HG02943 (cell line): ENCODE results near the gene GPR173.

Experiments used
- ATAC-seq: cut with Tn5 transposase; IDR thresholded peaks from one replicate; pipeline ENCODE4 v1.9.1; 2021; ENCODE audit warnings: mild to moderate bottlenecking, low read depth, moderate library complexity; ENCODE audit not compliant: unreplicated experiment

The GPR173 gene

DNA sequence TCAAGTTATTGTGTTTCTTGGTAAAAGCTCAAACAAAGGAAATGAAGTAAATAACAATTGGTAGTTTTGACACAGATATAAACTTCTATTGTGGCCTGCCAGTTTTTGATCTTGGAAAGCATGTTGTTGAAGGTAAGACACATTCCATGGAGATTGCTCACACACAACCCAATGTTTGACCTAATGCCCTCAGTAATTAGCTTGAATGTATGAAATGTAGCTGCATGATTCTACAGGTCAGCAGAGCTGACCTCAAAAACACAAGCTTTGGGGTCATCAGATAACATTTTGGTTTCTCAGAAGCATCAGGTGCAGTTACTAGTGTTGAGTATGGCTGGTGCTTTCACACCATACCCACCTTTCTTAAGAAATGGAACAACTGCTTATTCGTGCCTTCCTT, 16.5 kb downstream of the GPR173 start:
- ATAC-seq, result no peak

DNA sequence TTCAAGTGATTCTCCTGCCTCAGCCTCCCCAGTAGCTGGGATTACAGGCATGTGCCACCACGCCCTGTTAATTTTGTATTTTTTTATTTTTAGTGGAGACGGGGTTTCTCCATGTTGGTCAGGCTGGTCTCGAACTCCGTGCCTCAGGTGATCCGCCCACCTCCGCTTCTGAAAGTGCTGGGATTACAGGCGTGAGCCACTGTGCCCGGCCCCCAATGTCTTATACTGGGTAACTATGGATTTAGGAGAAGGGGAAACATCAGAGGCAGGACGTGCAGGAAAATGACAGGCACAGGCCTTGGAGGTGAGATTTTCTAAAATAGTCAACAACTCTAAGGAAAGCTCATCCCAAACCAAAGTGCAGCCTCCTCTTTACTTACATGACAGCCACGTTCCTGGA, 22.5 kb downstream of the GPR173 start:
- ATAC-seq, result no peak

DNA sequence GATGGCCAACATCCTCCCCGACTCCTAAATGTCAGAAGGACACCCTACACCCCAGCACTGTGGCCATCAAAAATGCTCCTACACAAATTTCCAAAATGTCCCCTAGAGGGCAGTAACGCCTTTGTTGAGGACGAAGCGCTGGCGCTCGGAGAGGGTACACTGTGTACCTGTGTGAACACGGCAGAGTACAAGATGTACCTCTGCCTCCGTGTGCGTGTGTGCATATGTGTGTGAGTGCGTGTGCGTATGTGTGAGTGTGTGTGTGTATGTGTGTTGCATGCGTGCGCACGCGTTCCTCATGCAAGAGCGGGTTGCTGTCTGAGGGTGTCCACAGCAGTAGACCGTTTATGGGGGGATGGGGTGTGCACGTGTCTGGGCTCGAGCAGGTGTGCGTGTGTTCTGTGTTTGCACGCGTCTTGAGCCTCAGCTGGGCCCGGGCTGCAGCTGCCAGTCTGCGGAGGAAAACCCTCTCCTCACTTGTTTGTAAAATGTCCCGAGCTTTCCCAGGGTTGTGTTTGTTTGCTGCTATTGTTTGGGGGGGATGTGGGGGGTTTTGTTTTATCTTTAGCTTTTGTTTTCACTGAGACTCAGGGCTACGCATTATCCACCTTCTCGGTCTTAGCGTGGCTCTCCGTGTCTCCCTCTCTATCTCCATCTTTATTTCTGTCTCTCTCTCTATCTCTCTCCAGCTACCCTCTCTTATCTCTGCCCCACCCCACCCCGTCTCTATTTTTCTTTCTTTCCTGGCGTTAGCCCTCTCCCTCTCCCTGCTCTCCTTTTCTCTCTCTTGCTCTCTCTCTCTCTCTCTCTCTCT, 23.2 kb downstream of the GPR173 start:
- peak; percentile 58 for ATAC-seq

DNA sequence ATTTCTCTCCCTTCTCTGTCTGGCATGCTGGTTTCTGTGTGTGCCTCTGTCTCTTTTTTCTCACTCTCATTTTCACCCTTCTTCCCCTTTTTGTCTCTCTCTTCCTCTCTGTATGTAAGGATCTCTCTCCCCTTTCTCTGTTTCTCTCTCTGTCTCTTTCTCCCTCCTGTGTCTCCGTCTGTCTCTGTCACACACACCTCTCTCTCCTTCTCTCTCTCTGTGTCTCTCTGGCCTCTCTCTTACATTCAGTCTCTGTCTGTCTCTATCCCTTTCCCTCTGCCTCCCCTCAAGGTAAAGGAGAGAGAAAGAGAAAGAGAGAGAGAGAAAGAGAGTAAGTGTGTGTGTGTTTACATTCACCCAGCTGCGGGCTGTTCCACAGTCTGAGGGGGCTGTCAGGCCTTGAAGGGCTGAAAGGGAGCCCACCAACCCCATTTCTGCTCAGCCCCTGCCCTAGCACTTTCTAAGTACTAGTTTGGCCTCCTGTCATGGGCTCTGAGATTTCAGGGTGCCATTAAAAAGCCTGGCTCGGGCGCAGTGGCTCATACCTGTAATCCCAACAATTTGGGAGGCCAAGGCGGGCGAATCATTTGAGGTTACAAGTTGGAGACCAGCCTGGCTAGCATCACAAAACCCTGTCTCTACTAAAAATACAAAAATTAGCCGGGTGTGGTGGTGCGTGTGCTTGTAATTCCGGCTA, 24.0 kb downstream of the GPR173 start:
- no peak for ATAC-seq

DNA sequence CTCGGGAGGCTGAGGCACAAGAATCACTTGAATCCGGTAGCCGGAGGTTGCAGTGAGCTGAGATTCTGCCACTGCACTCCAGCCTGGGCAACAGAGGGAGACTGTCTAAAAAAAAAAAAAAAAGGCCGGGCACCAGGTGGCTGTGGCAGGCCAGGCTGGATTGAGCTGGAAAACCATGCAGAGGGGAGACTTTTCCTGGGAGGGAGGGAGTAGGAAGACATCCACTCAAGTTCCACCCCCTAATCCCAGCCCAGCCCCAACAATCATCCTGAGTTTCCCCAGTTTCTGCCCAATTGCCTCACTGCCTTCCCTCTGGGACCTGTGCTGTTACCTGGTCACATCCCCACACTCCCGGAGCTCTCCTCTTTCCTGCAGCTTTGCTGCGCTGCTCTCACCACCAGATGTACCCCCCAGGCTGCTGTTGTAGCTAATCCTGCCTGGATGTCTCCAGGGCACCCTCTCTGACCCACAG, 24.6 kb downstream of the GPR173 start:
- no peak for ATAC-seq

DNA sequence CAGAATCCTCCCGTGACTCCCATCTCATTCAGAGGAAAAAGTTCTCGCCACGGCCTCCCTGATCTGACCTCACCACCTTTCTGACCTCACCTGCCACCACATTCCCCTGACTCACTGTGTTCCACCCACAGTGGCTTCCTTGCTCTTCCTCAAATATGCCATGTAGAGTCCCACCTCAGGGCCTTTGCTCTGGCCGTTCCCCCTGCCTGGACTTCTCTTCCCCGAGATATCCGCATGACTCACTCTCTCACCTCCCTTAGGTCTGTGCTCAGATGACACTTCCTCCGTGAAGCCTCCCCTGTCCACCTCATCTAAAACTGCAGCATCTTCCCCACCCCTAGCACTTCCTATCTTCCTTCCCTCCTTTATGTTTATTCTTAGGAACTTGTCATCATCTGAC, 26.4 kb downstream of the GPR173 start:
- ATAC-seq, result no peak

DNA sequence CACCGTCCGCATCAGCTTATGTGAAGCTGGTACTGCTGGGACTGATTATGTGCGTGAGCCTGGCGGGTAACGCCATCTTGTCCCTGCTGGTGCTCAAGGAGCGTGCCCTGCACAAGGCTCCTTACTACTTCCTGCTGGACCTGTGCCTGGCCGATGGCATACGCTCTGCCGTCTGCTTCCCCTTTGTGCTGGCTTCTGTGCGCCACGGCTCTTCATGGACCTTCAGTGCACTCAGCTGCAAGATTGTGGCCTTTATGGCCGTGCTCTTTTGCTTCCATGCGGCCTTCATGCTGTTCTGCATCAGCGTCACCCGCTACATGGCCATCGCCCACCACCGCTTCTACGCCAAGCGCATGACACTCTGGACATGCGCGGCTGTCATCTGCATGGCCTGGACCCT, 28.1 kb downstream of the GPR173 start:
- ATAC-seq, result no peak

DNA sequence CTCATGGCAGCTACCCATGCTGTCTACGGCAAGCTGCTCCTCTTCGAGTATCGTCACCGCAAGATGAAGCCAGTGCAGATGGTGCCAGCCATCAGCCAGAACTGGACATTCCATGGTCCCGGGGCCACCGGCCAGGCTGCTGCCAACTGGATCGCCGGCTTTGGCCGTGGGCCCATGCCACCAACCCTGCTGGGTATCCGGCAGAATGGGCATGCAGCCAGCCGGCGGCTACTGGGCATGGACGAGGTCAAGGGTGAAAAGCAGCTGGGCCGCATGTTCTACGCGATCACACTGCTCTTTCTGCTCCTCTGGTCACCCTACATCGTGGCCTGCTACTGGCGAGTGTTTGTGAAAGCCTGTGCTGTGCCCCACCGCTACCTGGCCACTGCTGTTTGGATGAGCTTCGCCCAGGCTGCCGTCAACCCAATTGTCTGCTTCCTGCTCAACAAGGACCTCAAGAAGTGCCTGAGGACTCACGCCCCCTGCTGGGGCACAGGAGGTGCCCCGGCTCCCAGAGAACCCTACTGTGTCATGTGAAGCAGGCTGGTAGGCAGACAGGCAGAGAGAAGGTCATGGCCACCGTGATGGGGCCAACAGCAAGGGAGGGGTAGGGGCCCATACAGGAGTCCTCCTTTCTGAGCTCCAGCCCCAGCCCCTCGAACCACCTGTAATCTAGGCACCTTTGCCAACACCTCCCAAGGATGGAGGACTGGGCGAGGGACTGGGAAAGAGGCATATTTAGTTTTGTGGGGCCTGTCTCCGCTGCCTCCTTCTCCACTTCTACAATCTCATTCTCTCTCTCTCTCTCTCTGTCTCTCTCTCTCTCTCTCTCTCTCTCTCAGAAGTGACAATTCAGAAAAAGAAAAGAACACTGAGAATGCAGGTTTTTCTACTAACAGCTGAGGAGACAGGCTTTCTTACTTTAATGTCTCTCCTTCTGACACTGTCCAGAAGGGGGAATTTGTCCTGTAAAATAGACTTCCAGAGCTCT, 28.9 kb downstream of the GPR173 start:
- no peak for ATAC-seq

DNA sequence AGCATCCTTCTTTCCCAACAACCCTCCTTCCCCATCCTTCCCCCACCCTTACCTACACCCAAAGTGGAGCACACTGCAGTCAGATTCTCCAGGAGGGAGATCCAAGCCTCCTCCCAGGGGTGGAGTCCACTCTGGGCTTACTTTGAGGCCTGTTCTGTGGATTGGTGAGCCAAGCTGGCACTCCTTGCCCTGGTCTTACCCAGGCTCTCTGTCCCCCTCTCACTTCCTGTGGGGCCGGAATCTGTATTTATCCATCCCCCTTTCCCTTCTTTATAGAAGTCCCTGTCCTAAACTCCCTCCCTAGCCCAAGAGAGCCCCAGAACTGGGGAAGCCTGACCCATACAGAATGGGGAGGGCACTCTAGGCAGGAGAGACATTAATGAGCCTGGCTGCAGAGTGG, 30.4 kb downstream of the GPR173 start:
- ATAC-seq, result no peak

DNA sequence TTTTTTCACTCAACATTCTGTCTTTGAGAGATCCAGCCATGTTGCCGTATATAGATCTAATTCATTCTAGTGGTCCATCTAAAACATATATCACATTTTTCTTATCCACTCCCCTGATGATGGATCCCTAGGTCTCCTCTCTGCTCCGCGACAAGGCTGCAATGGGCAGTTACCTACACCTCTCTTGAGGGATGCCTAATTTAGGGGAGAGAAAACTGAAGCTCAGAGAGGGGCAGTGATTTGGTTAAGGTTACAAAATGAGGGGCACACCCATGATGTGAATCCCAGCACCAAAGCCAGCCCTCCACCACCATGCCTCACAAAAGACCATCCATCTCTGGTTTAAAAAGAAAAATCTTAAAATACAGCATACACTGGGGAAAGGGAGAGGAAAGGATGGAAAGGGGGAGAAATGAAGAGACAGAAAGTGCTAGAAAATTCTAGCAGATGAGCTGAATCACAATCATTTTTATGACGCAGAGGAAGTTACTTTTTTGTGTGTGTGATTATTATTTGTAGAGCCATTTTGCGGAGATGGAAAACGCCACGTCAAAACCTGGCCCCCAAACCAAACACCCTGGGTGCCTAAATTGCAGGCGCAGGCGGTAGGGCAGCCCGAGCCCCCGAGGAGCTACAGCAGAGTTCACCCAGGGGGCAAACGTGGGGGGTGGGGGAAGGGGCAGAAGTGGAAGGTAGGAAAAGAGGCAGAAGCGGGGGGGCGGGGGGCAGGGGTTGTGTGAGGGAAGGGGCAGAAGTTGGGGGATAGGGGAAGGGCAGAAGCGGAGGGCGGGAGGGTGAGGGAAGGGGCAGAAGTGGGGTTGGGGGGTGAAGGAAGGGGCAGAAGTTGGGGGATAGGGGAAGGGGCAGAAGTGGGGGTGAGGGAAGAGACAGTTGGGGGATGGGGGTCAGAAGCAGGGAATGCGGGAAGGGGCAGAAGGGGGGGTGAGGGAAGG, 32.3 kb downstream of the GPR173 start:
- no peak for ATAC-seq

DNA sequence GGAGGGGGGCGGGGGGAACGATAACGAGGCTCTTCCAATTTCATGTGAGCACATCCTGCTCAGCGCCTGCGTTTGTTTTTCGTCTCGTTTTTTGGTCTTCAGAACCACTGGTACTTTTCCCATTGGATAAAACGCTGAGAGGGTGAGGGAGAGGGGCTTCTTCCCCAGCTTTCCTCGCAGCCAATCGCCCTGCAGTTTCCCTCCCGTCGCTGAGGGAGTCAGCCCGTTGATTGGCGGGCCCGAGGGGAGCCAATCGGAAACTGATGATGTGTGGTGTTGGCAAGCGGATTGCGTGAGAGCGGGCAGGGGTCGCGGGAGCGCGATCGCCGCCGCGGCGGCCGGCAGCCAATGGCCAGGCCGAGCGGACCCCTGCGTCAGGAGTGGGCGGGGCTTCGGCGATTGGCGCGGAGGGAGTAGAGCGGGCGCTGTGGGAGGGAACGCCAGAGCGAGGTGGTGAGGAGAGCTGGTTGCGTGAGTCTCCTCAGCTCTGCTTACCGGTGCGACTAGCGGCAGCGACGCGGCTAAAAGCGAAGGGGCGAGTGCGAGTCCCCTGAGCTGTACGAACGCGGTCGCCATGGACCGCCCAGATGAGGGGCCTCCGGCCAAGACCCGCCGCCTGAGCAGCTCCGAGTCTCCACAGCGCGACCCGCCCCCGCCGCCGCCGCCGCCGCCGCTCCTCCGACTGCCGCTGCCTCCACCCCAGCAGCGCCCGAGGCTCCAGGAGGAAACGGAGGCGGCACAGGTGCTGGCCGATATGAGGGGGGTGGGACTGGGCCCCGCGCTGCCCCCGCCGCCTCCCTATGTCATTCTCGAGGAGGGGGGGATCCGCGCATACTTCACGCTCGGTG, 33.6 kb downstream of the GPR173 start, which contains the start of gene TSPYL2:
Gene TSPYL2 (plus strand): TSS at position 443 of the 848 bp plus-strand sequence. CDS start 132 bp downstream, at position 575.
- ATAC-seq, result peak; percentile 88

DNA sequence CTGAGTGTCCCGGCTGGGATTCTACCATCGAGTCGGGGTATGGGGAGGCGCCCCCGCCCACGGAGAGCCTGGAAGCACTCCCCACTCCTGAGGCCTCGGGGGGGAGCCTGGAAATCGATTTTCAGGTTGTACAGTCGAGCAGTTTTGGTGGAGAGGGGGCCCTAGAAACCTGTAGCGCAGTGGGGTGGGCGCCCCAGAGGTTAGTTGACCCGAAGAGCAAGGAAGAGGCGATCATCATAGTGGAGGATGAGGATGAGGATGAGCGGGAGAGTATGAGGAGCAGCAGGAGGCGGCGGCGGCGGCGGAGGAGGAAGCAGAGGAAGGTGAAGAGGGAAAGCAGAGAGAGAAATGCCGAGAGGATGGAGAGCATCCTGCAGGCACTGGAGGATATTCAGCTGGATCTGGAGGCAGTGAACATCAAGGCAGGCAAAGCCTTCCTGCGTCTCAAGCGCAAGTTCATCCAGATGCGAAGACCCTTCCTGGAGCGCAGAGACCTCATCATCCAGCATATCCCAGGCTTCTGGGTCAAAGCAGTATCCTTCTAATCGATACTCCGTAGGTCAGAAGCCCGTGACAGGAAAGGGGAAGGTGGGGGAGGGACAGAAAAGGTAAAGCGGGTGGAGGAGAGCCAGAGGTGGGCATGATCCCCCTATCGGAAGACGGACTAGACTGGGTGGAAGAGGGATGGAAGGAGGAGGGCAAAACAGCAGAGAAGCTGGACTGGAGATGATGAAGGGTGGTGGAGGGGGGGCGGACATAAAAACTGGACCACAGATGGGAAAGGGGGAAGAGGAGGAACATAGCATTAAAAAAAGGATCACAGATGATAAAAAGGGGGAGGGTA, 34.4 kb downstream of the GPR173 start:
- no peak for ATAC-seq

DNA sequence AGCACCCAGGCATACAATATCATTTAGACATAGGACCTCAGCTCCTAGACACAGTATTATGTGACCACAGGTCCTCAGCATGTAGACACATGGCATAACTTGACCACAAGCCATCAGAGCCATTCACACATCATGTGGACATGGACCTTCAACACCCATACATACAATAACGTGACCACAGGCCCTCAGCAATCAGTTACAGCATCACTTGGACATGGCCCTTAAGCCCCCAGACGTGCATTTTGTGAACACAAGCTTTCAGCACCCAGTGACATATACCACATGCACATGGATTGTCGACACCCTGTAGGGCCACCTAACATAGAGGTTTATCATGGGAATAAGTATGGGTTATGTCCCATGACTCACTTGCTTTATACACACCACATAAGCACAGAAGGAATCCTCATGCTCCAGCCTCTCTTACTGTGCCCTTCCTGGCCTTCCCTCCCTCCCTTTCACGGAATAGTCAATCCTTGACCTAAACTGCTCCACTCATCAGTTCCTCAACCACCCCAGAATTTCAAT, 35.5 kb downstream of the GPR173 start:
- no peak for ATAC-seq

DNA sequence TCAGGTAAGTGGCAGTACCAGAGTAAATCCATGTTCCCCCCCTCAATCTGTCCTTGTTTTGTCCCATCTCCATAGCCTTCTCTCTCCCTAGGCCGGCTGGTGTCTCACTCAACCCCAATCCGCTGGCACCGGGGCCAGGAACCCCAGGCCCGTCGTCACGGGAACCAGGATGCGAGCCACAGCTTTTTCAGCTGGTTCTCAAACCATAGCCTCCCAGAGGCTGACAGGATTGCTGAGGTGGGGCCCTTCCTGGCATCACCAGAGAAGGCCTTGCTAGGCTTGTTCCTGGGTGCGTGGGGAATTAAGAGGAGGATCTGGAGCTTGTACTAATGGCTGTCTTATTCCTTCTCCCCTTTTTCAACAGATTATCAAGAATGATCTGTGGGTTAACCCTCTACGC, 36.3 kb downstream of the GPR173 start:
- no peak for ATAC-seq

DNA sequence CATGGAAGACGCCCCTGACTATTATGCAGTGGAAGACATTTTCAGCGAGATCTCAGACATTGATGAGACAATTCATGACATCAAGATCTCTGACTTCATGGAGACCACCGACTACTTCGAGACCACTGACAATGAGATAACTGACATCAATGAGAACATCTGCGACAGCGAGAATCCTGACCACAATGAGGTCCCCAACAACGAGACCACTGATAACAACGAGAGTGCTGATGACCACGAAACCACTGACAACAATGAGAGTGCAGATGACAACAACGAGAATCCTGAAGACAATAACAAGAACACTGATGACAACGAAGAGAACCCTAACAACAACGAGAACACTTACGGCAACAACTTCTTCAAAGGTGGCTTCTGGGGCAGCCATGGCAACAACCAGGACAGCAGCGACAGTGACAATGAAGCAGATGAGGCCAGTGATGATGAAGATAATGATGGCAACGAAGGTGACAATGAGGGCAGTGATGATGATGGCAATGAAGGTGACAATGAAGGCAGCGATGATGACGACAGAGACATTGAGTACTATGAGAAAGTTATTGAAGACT, 37.2 kb downstream of the GPR173 start:
- ATAC-seq, result no peak

DNA sequence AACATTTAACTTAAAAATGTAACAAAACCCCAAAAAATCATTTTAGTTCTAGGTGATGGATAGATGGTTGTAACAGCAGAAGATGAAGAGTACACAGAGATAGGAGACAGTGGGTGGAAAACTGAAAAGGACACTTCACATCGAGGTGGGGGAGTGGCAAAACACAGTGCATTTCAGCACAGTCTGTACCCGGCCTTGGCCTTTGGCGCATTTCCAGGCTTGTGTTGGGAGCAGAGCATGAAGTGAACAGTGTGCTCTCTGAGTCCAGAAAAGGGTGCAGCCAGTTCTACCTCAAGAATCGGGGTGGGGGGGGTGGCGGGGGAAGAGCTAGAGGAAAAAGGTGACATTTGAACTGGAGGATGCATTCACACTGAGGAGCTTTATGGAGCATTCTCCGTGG, 37.9 kb downstream of the GPR173 start:
- no peak for ATAC-seq

DNA sequence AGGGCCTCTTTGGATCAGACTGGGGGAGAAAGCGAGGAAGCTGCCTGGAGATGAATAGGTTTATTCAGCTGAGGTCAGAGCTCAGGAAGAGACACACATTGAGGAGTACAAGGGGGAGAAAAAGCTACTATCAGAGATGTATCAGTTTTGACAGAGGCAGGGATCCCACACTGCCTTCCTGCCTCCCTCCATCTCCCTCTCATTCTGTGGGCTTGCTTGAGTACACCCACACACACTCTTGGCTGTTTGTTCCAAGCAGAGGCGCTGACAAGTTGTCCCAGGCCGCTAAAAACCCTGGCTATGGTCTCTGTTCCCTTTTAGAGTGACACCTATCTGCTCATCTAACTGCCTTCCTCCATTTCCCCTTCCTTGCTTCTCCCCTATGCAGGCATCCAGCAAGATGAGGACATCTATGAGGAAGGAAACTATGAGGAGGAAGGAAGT, 38.8 kb downstream of the GPR173 start:
- ATAC-seq, result no peak
